Measurements from ENCODE around the gene ASRGL1. TPM values are rescaled to one million over a fixed set of nuclear protein-coding genes. Genes with fewer than 3 reads are reported as not detected.

The ASRGL1 gene
- polyA plus RNA-seq, 2 of the 4 experiments (the other 2 are of a cell fraction) = 12.7 to 19.5 TPM

- ChIA-PET POLR2A (no interaction called here), CTCF (interaction anchor here (0.6 to 2.1 kb wide), 5 partner anchors 25 to 214 kb away, joined by 3 to 9 read pairs (median 4); no protein-coding TSS in a partner anchor)
- no peaks in the 10 kb centered on the region for H3K9me3 ChIP-seq
- TF ChIP-seq ATOH8 (CRISPR knock-in tag; IDR thresholded peaks at IDR 0.05; ENCODE audit: low read depth) (no peak), EP300 (IDR thresholded peaks at IDR 0.05) (no peak), ZSCAN20 (CRISPR knock-in tag; IDR thresholded peaks at IDR 0.05) (no peak), EHF (CRISPR knock-in tag; IDR thresholded peaks at IDR 0.05) (no peak), ZC3H11A (IDR thresholded peaks at IDR 0.05) (no peak), HOXB5 (CRISPR knock-in tag; IDR thresholded peaks at IDR 0.05) (no peak), NR3C1 (IDR thresholded peaks at IDR 0.05) (no peak), GATA3 (IDR thresholded peaks at IDR 0.05; ENCODE audit: borderline replicate concordance) (no peak), BHLHE40 (IDR thresholded peaks at IDR 0.05; ENCODE audit: low read depth, low read length) (no peak), FOSB (CRISPR knock-in tag; IDR thresholded peaks at IDR 0.05) (no peak), SREBF2 (IDR thresholded peaks at IDR 0.05) (no peak), CHD2 (IDR thresholded peaks at IDR 0.05; ENCODE audit: low read length, partially characterized antibody) (no peak), CEBPB (IDR thresholded peaks at IDR 0.05) (no peak), TP53 (CRISPR knock-in tag; IDR thresholded peaks at IDR 0.05) (no peak), HOXA7 (CRISPR knock-in tag; IDR thresholded peaks at IDR 0.05) (no peak), FOXS1 (CRISPR knock-in tag; IDR thresholded peaks at IDR 0.05) (no peak), HDAC2 (IDR thresholded peaks at IDR 0.05) (no peak), MAFK (IDR thresholded peaks at IDR 0.05; ENCODE audit: partially characterized antibody) (no peak), POLR2A (IDR thresholded peaks at IDR 0.05; ENCODE audit: low read length) (no peak), JUN (IDR thresholded peaks at IDR 0.05) (no peak)
- WGBS (ENCODE audit: missing lambda C conversion rate) = 88% methylated on average over 5 of the region's 6 CpGs
- no peak for FAIRE-seq
- no peak for ATAC-seq
- no peak overlapping the region for H3K4me2 ChIP-seq
- H3K4me1 ChIP-seq = no peaks in the 10 kb centered on the region
- no peak overlapping the region for H3K4me3 ChIP-seq
- no peak for DNase-seq (ENCODE audit: low read depth in 1 of 2, low spot score in 1 of 2)
- no peak overlapping the region for H3K27ac ChIP-seq
These were observed 8.6 kb downstream of the ASRGL1 start for GRCh38 chr11:62345861-62346260.

- ATAC-seq (no peak), DNase-seq (ENCODE audit: low read depth in 1 of 2, low spot score in 1 of 2) (no peak), FAIRE-seq (no peak)
- WGBS (ENCODE audit: missing lambda C conversion rate) = 93% methylated on average over 9 of the region's 9 CpGs
- H3K4me2 ChIP-seq = no peak overlapping the region
- ChIA-PET POLR2A (no interaction called here), CTCF (interaction anchor here (1.3 kb wide), 1 partner anchor 41 kb away, joined by 7 read pairs; no protein-coding TSS in a partner anchor)
- TF ChIP-seq EHMT2 (IDR thresholded peaks at IDR 0.05; ENCODE audit: low read depth) (no peak), PHF8 (IDR thresholded peaks at IDR 0.05; ENCODE audit: borderline replicate concordance, low read depth) (no peak), BHLHE40 (IDR thresholded peaks at IDR 0.05; ENCODE audit: low read depth, low read length) (no peak), FOXS1 (CRISPR knock-in tag; IDR thresholded peaks at IDR 0.05) (no peak), MYC (IDR thresholded peaks at IDR 0.05; ENCODE audit: borderline replicate concordance, low read length) (no peak), JUN (IDR thresholded peaks at IDR 0.05) (no peak)
- TF ChIP-seq, protein P1, sequence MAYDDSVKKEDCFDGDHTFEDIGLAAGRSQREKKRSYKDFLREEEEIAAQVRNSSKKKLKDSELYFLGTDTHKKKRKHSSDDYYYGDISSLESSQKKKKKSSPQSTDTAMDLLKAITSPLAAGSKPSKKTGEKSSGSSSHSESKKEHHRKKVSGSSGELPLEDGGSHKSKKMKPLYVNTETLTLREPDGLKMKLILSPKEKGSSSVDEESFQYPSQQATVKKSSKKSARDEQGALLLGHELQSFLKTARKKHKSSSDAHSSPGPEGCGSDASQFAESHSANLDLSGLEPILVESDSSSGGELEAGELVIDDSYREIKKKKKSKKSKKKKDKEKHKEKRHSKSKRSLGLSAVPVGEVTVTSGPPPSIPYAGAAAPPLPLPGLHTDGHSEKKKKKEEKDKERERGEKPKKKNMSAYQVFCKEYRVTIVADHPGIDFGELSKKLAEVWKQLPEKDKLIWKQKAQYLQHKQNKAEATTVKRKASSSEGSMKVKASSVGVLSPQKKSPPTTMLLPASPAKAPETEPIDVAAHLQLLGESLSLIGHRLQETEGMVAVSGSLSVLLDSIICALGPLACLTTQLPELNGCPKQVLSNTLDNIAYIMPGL (CRISPR knock-in tag; IDR thresholded peaks at IDR 0.05; ENCODE audit: borderline replicate concordance) = no peak
- TF ChIP-seq, protein P2, sequence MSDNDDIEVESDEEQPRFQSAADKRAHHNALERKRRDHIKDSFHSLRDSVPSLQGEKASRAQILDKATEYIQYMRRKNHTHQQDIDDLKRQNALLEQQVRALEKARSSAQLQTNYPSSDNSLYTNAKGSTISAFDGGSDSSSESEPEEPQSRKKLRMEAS (IDR thresholded peaks at IDR 0.05) = no peak
- no peaks in the 10 kb centered on the region for H3K4me1 ChIP-seq
- H3K9me3 ChIP-seq = no peaks in the 10 kb centered on the region
- no peak overlapping the region for H3K4me3 ChIP-seq
- no peak overlapping the region for H3K27ac ChIP-seq
These were observed 15.4 kb downstream of the ASRGL1 start for GRCh38 chr11:62352355-62353336.

Measured in A549 (cell line).